NCI-H1417 (cell line): ENCODE data around the gene FPGS.
"Not testable (repeated sequence)": the region's sequence is repeated elsewhere in the genome, so short reads cannot be mapped to it uniquely, and the experiment has no call there.

Experiments used
- DNase-seq, 3 experiments: peaks; one replicate each; lab custom pipeline; 2025; lab: John Stamatoyannopoulos, UW

FPGS gene

DNA sequence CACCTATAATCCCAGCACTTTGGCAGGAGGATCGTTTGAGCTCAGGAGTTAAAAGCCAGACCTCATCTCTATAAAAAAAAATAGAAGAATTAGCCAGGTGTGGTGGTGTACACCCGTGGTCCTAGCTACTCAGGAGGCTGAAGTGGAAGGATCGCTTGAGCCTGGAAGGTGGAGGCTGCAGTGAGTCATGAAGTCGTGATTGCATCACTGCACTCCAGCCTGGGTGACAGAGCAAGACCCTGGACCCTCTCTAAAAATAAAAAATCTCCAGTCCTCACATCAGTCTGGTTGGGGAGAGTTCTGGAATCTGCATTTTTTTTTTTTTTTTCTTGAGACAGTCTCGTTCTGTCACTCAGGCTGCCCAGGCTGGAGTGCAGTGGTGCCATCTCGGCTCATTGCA lies 9.3 kb downstream of the FPGS start:
- no peak for DNase-seq

DNA sequence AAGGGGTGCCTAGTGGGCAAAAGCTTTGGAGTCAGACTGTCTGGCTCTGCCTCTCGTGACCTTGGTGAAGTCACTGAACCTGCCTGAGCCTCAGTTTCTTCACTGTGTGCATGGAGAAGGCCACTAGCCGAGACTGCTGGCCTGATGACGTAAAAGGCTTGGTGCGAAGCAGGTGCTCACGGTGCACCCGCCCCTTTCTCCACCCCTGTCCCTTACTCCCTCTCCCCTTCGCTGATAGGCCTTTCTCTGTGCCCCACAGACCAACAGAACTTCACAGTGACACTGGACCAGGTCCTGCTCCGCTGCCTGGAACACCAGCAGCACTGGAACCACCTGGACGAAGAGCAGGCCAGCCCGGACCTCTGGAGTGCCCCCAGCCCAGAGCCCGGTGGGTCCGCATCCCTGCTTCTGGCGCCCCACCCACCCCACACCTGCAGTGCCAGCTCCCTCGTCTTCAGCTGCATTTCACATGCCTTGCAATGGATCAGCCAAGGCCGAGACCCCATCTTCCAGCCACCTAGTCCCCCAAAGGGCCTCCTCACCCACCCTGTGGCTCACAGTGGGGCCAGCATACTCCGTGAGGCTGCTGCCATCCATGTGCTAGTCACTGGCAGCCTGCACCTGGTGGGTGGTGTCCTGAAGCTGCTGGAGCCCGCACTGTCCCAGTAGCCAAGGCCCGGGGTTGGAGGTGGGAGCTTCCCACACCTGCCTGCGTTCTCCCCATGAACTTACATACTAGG lies 10.4 kb downstream of the FPGS start:
- no peak for DNase-seq

DNA sequence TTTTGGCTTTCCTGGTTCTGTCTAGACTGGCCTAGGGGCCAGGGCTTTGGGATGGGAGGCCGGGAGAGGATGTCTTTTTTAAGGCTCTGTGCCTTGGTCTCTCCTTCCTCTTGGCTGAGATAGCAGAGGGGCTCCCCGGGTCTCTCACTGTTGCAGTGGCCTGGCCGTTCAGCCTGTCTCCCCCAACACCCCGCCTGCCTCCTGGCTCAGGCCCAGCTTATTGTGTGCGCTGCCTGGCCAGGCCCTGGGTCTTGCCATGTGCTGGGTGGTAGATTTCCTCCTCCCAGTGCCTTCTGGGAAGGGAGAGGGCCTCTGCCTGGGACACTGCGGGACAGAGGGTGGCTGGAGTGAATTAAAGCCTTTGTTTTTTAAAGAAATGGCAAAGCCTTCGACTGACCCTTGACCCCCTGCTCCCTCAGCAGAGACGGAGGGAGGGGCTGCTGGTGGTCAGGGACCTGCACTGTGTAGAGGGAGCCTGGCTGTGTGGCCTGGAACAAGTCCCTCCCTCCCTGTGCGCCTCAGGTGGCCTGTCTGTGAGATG lies 11.1 kb downstream of the FPGS start:
- no peak for DNase-seq

DNA sequence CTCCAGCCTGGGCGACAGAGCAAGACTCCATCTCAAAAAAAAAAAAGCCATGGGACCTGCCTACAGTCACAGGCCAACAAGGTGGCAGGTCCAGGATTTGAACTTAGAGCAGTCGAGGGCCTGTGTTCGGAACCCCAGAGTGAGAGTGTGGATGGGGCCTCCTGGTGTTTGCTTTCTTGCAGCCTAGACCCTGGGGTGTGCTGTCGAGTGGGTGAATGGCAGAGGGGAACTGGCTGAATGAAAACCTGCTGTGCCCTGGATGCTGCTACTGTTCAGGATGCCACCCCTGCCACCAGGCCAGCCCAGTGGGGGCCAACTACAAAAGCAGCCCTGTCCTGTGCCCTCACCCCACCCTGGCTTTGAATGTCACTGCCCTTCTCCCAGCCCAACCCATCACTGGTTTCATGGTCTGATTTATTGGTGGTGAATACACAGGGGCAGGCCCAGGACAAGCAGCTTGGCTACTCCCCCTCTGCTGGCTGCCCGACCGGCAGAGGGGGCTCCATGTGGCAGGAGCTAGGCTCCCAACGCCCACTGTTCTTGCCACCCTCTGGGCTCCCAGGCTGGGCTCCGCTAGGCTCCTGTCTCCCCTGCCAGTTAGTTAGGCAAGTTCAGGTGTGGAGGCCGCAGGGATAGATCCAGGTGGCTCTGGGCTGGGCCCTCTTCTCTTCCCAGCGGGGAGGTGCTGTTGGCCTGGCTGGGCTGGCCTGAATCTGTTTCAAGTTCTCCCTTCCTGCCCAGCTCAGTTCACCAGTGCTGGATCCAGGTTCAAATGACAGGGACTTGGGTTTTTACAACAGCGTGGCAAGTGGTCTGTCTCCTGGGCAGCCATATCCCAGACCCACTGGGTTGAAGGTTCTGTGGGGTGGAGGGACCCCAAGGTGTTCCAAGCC lies 12.2 kb downstream of the FPGS start:
- no peak for DNase-seq

DNA sequence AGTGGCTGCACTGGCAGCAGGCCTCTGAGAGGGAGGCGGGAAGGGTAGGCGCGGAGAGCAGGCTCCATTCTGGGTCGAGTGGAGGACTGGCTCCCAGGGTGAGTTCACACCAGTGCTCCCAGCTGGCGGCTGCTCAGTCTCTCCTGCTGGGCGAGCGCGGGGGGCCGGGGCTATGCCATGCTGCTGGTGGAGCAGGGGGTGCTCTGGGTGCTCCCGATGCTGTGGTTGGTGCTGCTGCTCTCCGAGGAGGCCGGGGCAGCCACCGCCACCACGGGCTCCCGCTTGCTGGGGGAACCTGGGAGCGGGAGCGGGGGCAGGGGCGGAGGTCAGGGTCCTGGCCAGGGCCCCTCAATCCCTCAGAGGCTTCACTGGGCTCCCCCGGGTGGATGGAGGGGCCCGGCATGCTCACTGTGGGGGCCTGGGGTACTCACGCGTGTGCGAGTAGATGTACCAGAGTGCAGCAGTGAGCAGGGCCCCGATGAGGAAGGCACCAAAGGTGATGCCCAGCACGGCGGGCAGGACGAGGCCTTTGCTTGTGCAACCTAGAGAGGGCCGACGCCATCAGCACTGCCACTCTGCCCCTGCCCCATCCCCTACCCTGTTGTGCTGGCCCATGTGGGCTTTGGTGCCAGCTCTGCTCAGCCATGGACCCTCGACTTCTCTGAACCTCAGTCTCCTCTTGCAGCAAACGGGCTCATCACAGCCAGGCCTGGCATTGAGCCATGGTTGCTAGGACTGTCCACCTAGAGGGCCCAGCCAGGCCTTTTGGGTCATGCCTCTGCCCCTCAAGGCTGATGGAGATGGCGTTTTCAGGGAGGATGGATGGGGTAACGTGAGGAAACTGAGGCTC lies 13.1 kb downstream of the FPGS start:
- DNase-seq = no peak

DNA sequence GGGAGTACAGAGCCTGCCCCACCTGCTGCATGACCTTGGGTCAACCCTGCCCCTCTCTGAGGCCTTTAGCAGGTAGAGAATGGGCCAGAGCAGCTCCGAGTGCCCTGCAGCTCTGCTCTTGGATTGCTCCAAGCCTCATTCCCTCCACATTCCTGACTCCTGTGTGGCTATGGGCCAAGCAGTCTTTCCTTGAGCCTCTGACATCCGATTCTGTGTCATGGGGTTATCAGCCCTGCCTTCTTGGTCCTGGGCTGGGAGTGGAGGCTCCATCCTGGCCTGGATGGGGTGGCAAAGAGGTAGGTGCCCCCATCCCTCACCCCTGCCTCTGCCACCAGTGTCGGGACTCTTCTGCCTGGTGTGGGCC lies 13.7 kb downstream of the FPGS start:
- DNase-seq = no peak

DNA sequence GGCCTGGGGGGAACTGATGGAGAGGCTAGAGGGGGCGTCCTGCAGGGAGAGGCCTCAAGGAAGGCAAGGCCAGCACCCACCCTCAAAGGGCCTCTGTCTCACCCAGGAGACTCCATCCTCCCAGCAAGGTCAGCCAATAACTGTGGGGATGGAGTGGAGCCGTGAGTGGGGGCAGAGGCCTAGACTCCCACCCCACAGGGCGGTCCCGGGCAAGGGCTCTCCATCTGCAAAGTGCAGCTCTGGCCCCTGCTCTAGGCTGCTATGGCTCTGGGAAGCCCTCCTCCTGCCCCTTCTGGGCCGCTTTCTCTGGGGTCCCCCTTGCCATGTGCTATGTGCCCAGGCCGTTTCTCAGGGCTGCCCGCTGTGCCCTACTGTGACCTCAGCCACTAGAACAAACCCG lies 14.0 kb downstream of the FPGS start:
- no peak for DNase-seq

DNA sequence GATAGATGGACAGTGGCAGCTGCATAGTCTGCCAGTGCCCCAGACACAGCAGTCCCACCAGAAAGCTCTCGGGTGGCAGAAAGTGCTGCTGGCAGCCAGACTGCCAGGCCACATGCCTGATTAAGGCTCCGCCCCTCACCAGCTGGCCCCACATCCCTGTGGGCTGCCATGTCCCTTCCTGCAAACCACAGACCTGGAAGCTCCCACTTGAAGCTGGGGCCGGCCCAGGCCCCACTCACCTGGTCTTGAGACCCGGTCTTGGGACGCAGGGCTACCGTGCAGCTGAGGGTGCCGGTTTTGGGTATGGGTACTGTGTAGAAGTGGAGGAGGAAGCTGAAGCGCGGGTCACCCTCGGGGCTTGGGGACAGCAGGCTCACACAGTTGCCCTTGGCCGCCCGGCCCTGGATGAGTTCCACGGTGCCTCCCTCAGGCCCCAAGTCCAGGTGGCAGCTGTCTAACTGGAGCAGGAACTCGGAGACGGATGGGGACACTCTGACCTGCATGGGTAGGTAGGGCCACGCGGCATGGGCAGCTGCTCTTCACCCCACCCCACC lies 15.3 kb downstream of the FPGS start:
- DNase-seq = peak in 1 of 3 experiments; percentile 3

DNA sequence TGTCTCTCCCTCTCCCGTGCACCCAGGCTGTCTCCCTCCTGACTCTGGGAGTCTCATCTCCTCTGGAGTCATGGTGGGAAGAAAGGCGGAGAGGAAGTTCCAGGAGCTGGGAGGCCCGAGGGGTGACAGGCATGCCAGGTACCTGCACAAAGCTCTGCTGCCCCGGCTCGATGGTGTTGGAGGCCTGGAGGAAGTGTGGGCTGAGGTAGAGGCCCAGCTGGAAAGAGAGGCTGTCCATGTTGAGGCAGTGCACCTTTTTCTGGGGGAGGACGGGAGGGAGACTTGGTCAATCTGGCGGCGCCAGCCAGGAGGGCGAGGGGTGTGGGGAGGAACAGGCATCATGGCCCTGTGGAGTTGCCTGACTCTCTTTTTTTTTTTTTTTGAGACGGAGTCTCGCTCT lies 15.9 kb downstream of the FPGS start:
- DNase-seq = no peak

DNA sequence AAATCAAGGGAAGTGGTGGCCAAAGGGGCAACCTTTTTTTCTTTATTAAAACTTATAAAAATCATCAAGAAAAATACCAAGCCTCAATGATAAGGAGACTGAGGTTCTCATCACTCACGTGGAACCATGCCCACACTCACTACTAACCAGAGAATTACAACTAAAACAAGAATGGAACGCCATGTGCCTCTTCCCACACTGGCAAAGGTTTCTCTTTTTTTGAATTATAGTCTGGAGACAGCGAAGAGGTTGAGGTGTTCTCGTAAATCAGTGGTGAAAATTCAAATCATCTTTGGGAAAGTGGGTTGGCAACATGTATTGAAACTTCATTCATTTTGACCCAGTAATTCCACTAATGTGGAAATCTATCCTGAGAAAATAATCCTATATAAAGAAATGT lies 19.4 kb downstream of the FPGS start:
- peak in 1 of 3 experiments; percentile 60 for DNase-seq

DNA sequence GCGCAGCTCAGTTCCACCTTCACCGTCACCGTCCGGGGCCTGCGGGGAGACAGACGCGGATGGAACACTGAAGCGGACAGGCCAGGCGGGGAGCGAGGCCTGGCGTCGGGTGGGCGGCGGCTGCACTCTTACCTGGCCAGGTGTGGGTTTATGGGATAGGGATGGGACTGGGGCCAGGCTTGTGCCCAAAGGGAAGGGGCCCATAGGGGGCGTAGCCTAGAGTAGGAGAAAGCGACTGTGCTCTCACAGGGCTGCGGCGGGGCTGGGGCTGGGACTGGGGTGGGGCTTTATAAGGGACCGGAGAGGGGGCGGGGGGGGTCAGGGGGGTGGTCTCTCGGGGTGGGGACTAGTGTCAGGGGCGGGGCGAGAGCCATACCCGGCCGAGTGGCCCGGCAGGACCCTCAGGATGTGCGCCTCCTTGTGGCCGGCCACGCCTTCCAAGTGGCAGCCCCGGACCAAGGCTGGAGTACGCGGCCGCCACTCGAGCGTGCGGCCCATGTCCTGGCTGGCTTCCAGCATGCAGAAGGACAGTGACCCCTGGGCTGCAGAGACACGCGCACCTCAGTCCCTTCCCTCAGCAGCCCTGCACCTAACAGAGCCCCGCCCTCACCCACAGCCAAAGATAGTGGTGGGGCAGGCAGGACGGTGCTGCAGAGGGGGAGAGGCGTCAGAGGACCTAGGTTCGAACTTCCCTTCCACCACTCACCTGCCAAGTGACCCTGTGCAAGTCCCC lies 22.8 kb downstream of the FPGS start:
- no peak for DNase-seq

DNA sequence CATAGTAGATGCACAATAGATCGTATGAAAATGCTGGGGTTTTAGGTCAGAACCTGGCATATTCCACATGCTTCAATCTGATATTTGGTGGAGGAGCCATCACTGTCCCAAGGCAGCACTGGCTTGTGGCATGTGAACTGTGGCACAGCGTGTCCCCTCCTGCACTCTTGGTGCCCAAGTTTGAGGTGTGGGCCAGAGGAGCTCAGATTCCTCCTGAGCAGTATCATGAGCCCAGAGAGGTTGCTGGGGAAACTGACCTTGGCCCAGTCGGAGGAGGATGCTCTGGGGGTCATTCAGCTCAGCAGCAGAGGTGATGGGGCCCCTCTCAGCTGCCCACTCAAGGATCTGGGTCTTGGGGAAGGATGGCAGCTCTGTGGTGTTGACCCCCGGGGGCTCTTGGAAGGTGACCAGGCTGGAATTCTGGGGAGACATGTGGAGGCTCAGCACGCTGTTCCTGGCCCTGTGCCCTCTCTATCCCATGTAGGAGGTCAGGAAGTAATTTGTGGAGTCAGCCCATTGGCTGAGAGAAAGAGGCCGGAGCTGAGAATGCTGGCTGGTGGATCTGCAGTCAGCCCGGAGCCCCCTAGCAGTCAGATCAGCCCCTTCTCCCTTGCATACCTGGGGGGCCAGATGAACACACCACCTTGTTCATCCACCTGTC lies 23.7 kb downstream of the FPGS start:
- DNase-seq = no peak

DNA sequence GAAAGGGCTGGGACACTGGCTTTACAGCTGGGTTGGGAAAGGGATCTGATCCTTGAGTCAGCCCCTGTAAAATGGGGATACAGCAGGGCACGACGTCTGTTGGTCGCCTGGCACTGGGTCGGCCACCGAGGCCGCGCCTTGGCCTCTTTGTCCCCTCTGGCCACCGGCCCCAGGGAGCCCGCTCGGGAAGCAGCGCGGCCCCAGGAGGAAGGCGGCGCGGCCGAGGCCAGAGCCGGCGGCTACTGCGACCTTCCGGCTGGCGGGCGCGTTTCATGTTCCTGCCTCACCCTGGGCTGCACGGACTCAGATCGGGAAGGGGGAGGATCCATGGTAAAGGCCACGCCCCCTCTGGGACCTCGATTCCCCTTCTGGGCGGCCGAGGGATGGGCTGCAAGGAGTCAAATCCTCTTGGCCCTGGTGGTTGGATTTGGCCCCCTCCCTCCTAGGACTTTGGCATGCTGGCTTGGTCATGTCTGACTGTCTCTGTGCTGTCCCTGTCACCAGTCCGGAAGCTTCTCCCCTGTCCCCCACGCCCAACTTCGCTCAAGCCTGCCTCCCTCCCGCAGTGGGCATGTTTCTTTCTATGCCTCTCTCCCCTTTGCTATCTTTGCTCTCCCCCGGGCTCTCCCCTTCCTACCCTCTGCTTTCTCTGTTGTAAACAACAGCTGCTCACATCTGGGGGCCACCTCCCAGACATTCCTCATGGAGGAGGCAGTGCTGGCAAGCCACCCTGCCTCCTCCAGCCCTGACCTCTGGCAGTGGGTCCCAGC lies 25.8 kb downstream of the FPGS start:
- peak; percentile 6 to 84 (median 71) for DNase-seq

DNA sequence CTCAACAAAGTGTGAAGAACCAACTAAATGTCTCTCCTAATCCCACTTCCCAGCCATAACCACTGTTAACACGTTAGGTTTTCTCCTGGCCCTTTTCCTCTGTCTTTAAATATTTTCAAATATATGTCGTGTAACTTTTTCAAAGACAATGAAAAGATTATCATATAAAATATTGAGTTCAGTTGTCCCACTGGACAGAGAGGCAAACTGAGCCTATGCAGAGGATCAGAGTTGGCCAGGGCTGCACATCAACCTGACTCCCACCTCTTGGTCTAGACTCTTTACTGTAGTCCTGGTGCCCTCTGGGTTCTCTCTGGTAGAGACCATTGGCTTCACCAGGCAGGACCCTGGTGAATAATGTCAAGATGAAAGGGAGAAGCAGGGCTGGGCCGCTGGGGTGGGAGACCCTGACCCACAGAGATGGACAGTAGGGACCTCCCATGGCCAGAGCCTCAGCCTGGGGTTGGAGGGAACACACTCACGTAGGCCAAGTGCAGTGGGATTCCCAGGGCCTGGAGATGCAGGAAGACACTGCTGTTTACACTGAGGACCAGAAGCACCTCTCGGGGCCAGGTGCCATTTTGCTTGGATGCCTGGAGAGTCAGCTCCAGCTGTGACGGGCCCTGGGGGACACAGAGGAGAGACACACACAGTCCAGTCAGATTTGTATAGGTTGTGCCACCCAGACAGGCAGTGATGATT lies 26.7 kb downstream of the FPGS start:
- no peak for DNase-seq

DNA sequence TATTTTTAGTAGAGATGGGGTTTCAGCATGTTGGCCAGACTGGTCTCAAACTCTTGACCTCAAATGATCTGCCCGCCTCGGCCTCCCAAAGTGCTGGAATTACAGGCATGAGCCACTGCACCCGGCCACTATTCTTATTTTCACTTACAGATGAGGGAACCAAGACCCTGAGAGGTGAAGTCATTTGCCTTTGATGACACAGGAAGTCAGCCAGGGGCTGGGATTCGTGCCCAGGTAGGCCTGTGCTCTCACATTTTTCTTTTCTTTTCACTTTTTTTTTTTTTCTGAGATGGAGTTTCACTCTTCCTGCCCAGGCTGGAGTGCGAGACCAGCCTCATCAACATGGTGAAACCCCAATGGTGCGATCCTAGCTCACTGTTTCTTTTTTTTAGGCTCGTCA lies 29.6 kb downstream of the FPGS start:
- DNase-seq = no peak

DNA sequence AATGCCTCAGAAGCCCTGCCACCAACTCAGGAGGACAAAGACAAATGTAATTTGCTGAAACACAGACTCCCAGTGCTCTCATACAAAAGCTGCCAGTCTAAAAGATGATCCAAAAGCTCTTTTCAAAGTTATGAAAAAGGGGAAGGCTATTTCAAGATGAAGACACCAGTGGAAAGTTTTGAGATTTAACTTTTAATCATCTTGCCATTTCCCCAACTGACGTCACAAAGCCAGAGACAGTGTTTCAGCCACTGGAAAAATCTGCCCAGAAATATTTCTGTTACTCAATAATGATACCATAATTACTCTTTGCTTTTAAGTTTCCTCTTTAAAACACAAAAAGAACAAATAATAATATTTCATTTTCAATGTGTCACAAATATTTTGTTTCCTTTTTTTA lies 30.9 kb downstream of the FPGS start:
- no peak for DNase-seq

DNA sequence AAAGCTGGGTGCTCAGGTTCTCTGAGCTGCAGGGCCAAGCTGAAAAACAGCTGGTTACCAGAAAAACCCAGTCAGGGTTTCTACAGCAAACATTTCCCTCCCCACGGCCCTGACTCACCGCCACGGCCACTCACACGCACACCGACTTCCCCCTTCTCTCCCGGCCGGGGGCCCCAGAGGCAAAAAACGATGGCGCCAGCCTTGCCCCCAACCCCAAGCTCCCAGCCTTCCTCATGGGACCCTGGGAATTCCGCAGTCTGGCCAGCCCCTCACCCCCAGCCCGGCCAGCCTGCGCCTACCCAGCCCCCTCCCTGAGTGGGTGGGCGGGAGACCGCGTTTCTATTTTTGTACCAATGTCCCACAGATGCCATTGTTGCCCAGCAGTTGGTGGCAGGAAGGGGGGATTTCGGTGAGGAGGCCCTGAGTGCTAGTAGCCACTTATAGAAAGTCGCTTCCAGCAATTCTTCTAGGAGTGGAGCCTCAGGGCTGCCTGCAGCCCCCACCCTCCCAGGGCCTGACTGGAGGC lies 33.4 kb downstream of the FPGS start:
- no peak for DNase-seq

DNA sequence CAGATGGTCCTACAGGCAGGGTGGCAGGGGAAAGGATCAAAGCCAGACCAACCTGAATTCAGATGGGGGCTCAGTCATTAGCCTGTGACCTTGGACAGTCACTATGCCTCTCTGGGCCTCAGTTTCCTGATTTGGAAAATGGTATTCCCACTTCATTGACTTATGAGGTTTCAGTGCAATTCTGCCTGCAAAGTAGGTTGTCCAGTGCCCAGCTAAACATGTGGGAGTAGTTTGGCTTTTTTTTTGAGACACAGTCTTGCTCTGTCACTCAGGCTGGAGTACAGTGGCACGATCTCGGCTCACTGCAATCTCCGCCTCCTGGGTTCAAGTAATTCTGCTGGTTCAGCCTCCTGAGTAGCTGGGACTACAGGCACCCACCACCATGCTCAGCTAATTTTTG lies 33.9 kb downstream of the FPGS start:
- DNase-seq = not testable (repeated sequence)

DNA sequence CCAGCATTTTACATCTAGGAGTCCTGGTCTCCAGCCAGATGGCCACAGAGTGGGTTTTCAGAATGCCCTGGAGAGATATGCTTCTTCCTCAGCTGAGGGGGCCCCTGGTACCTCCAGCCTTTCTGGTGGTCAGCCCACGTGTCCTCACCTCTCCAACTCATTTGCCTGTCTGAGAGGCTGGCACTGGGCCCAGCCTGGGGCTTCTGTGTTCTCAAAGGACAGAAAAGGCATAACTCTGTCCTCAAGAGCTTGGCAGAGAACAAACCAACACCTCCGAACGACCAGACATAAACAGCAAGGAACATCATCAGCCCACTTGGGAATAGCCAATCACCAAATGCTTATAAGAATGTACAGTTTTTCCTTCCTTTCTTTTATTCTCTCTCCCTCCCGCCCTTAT lies 34.7 kb downstream of the FPGS start:
- DNase-seq = no peak
